ENCODE measurements around the gene ASCC3. TPM values are rescaled to one million over a fixed set of nuclear protein-coding genes. Genes with fewer than 3 reads are reported as not detected.

The ASCC3 gene
- polyA plus RNA-seq, 3 donors from 2014 or later, result 9.3 to 30.9 (median 17.7) TPM

GRCh38 chr6:100460650-100461204 lies 420.4 kb downstream of the ASCC3 start:
- H3K27ac Mint-ChIP-seq, result no peak overlapping the region
- H3K36me3 Mint-ChIP-seq, result peaks cover 7 to 9% (median 8%) of the 10 kb centered on the region in 3 donors
- no peak for DNase-seq
- H3K27me3 Mint-ChIP-seq (ENCODE audit: low read depth in 3 of 3), result peaks cover 53 to 72% (median 58%) of the 10 kb centered on the region in 3 donors
- H3K4me3 Mint-ChIP-seq, result peak overlapping the region in 1 of 5 donors; percentile 13
- peaks cover 23 to 67% (median 29%) of the 10 kb centered on the region in 6 donors for H3K9me3 Mint-ChIP-seq
- peaks cover 15 to 18% of the 10 kb centered on the region in 2 donors for H3K4me1 Mint-ChIP-seq

GRCh38 chr6:100459592-100460184 lies 421.4 kb downstream of the ASCC3 start:
- peaks cover 21 to 71% (median 33%) of the 10 kb centered on the region in 6 donors for H3K9me3 Mint-ChIP-seq
- peaks cover 7 to 9% (median 8%) of the 10 kb centered on the region in 3 donors for H3K36me3 Mint-ChIP-seq
- no peak for DNase-seq
- H3K4me3 Mint-ChIP-seq, result no peak overlapping the region
- H3K4me1 Mint-ChIP-seq, result peaks cover 13 to 18% of the 10 kb centered on the region in 2 donors
- no peak overlapping the region for H3K27ac Mint-ChIP-seq
- H3K27me3 Mint-ChIP-seq (ENCODE audit: low read depth in 3 of 3), result peaks cover 48 to 72% (median 65%) of the 10 kb centered on the region in 3 donors

GRCh38 chr6:100458841-100459591 lies 422.1 kb downstream of the ASCC3 start:
- no peak overlapping the region for H3K27ac Mint-ChIP-seq
- H3K4me3 Mint-ChIP-seq, result peak overlapping the region in 1 of 5 donors; percentile 44
- H3K36me3 Mint-ChIP-seq, result peaks cover 7 to 9% (median 8%) of the 10 kb centered on the region in 3 donors
- H3K4me1 Mint-ChIP-seq, result peaks cover 13 to 18% of the 10 kb centered on the region in 2 donors
- H3K9me3 Mint-ChIP-seq, result peaks cover 26 to 78% (median 36%) of the 10 kb centered on the region in 6 donors
- DNase-seq, result no peak
- peaks cover 46 to 74% (median 70%) of the 10 kb centered on the region in 3 donors for H3K27me3 Mint-ChIP-seq (ENCODE audit: low read depth in 3 of 3)
